ENCODE results near the gene NUP58. TPM values are rescaled to one million over a fixed set of nuclear protein-coding genes. Genes with fewer than 3 reads are reported as not detected.

The NUP58 gene
- total and polyA plus RNA-seq, 9 of the 15 experiments (the other 6 are each of a cell fraction or from before 2014, with no cell fraction given): 12.5 to 98.0 (median 42.6) TPM

DNA sequence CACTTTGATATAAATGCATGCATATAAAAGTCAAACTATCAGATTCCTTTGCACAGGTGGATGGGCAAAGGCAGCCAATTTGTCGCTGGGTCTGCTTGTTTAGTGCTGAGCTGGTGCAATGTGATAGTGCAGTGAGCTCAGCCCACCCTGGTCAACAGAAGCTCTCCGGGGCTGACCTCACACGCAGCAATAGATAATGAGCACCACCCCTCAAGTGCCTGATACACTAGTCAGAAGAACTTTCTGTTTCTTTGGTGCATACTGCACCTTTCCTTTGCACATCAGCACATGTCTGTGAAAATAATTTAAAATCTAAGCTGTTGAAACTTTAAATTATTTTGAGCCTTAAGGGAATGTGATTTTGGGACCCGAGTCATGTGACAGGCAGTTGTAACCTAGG lies 90.5 kb downstream of the NUP58 start (continued):
- TF ChIP-seq ZBTB40 (IDR thresholded peaks at IDR 0.05) (no peak), ZBTB40 (CRISPR knock-in tag; IDR thresholded peaks at IDR 0.05) (no peak), HSF4 (CRISPR knock-in tag; IDR thresholded peaks at IDR 0.05; ENCODE audit: borderline replicate concordance) (no peak), ZNF239 (CRISPR knock-in tag; IDR thresholded peaks at IDR 0.05) (no peak), ZNF384 (IDR thresholded peaks at IDR 0.05; ENCODE audit: low read depth, low read length) (no peak), ZNF174 (CRISPR knock-in tag; IDR thresholded peaks at IDR 0.05) (no peak), SMARCB1 (IDR thresholded peaks at IDR 0.05; ENCODE audit: insufficient read length, low read depth) (no peak), PHF21A (IDR thresholded peaks at IDR 0.05; ENCODE audit: borderline replicate concordance, low read depth) (no peak), PRMT5 (CRISPR knock-in tag; IDR thresholded peaks at IDR 0.05) (no peak), L3MBTL2 (IDR thresholded peaks at IDR 0.05) (0 out of 2 replicates have a peak, but pooled peaks have one; percentile 47), TFAM (CRISPR knock-in tag; conservative IDR thresholded peaks at IDR 0.05) (no peak), MAFF (IDR thresholded peaks at IDR 0.05; ENCODE audit: low read length) (no peak), FOXK1 (CRISPR knock-in tag; IDR thresholded peaks at IDR 0.05; ENCODE audit: borderline replicate concordance) (no peak)
- TF ChIP-seq, protein P1, sequence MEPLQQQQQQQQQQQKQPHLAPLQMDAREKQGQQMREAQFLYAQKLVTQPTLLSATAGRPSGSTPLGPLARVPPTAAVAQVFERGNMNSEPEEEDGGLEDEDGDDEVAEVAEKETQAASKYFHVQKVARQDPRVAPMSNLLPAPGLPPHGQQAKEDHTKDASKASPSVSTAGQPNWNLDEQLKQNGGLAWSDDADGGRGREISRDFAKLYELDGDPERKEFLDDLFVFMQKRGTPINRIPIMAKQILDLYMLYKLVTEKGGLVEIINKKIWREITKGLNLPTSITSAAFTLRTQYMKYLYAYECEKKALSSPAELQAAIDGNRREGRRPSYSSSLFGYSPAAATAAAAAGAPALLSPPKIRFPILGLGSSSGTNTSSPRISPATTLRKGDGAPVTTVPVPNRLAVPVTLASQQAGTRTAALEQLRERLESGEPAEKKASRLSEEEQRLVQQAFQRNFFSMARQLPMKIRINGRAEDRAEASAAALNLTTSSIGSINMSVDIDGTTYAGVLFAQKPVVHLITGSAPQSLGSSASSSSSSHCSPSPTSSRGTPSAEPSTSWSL (CRISPR knock-in tag; IDR thresholded peaks at IDR 0.05; ENCODE audit: borderline replicate concordance): no peak
- TF ChIP-seq, protein P2, sequence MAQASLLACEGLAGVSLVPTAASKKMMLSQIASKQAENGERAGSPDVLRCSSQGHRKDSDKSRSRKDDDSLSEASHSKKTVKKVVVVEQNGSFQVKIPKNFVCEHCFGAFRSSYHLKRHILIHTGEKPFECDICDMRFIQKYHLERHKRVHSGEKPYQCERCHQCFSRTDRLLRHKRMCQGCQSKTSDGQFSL (CRISPR knock-in tag; IDR thresholded peaks at IDR 0.05): no peak
- TF ChIP-seq, protein P2 (tag; IDR thresholded peaks at IDR 0.05): no peak
- TF ChIP-seq, protein P3, sequence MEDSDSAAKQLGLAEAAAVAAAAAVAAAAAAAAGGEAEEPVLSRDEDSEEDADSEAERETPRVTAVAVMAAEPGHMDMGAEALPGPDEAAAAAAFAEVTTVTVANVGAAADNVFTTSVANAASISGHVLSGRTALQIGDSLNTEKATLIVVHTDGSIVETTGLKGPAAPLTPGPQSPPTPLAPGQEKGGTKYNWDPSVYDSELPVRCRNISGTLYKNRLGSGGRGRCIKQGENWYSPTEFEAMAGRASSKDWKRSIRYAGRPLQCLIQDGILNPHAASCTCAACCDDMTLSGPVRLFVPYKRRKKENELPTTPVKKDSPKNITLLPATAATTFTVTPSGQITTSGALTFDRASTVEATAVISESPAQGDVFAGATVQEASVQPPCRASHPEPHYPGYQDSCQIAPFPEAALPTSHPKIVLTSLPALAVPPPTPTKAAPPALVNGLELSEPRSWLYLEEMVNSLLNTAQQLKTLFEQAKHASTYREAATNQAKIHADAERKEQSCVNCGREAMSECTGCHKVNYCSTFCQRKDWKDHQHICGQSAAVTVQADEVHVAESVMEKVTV (CRISPR knock-in tag; IDR thresholded peaks at IDR 0.05): no peak
